ENCODE results near the gene TMEM190. TPM values are rescaled to one million over a fixed set of nuclear protein-coding genes. Genes with fewer than 3 reads are reported as not detected.
"Not testable (repeated sequence)": the region's sequence is repeated elsewhere in the genome, so short reads cannot be mapped to it uniquely, and the experiment has no call there.

TMEM190 gene
- total and polyA plus RNA-seq, 2 of the 8 experiments (the other 6 are each of a cell fraction or from before 2014, with no cell fraction given): 1.6 TPM; not detected in 1

GRCh38 chr19:55421281-55421680 lies 44.7 kb downstream of the TMEM190 start:
- not testable (repeated sequence) for H3K4me2 ChIP-seq (ENCODE audit: insufficient read depth in 1 of 2, low read depth in 2 of 2, low read length in 2 of 2); H3K18ac ChIP-seq (ENCODE audit: extremely low read depth, low read length); H3K23ac ChIP-seq (ENCODE audit: insufficient read length); H3K14ac ChIP-seq (ENCODE audit: insufficient read length); FAIRE-seq; H2AFZ ChIP-seq (ENCODE audit: low read length); H3K79me1 ChIP-seq (ENCODE audit: low read depth, low read length); H3K4me1 ChIP-seq (replicated peaks in 1 of 4; ENCODE audit: control insufficient read depth in 3 of 4, insufficient read depth in 4 of 4, low read length in 3 of 4); H3K4ac ChIP-seq (replicated peaks; ENCODE audit: insufficient read length, low read depth, low read length); H4K8ac ChIP-seq (ENCODE audit: extremely low read depth, insufficient read depth, low read length); H3K4me3 ChIP-seq (ENCODE audit: extremely low read depth in 1 of 4, insufficient read depth in 2 of 4, low read depth in 3 of 4, low read length in 4 of 4); H4K5ac ChIP-seq (ENCODE audit: insufficient read length, low read depth, low read length); H4K20me1 ChIP-seq (replicated peaks in 1 of 2; ENCODE audit: control insufficient read depth in 1 of 2, insufficient read depth in 2 of 2, low read length in 2 of 2); H3K36me3 ChIP-seq (ENCODE audit: control insufficient read depth in 2 of 4, insufficient read depth in 4 of 4, low read length in 3 of 4); DNase-seq (ENCODE audit: low read depth in 1 of 2, low spot score in 2 of 2); H2BK120ac ChIP-seq (replicated peaks; ENCODE audit: low read depth, low read length); H2BK15ac ChIP-seq (ENCODE audit: low read length); H2BK12ac ChIP-seq (ENCODE audit: low read depth, low read length); H3K9ac ChIP-seq (replicated peaks in 1 of 4; ENCODE audit: extremely low read depth in 1 of 4, low read depth in 3 of 4, low read length in 3 of 4); H3K9me3 ChIP-seq (ENCODE audit: insufficient read depth in 2 of 2, low read depth in 1 of 2, low read length in 1 of 2); H2AK5ac ChIP-seq (ENCODE audit: low read depth, low read length); H2BK5ac ChIP-seq (ENCODE audit: low read depth, low read length); H3K27ac ChIP-seq (ENCODE audit: low read depth, low read length); H4K91ac ChIP-seq (replicated peaks; ENCODE audit: insufficient read length, low read length); H3K56ac ChIP-seq (replicated peaks; ENCODE audit: insufficient read length, low read depth, low read length); H3K79me2 ChIP-seq (ENCODE audit: control insufficient read depth in 1 of 2, insufficient read depth in 2 of 2, low read length in 2 of 2); H2BK20ac ChIP-seq (ENCODE audit: low read length); H3K23me2 ChIP-seq (ENCODE audit: low read depth, low read length)
- peaks cover 0 to 11% (median under 1%) of the 10 kb centered on the region in 4 experiments; a peak in 1 of 7 replicates for H3K27me3 ChIP-seq (replicated peaks in 1 of 4; ENCODE audit: control insufficient read depth in 3 of 4, extremely low read depth in 1 of 4, insufficient read depth in 3 of 4, low read length in 3 of 4)
- 81% methylated on average over 4 of the region's 4 CpGs; no CpG with 5 or more reads in 1 of the 2 experiments for WGBS, 2 experiments (ENCODE audit: extremely low coverage in 1 of 2, insufficient coverage in 1 of 2, insufficient read length in 1 of 2, insufficient replicate concordance in 2 of 2, low coverage in 1 of 2, low lambda C conversion rate in 2 of 2, missing lambda C conversion rate in 1 of 2)
- ChIA-PET CTCF (ENCODE audit: partially characterized antibody) (interaction anchor here (0.7 to 4.3 kb wide), 5 partner anchors 8 to 211 kb away, joined by 3 to 13 read pairs (median 4); no protein-coding TSS in a partner anchor), POLR2A (ENCODE audit: partially characterized antibody) (interaction anchor here (0.7 to 34.6 kb wide), 2 partner anchors 26 to 28 kb away, joined by 3 to 874 read pairs; partner anchors contain the start of genes RPL28, TMEM238 and UBE2S)
